K562 (cell line): Measurements from ENCODE around the gene GRXCR2. TPM values are rescaled to one million over a fixed set of nuclear protein-coding genes. Genes with fewer than 3 reads are reported as not detected.

Experiments used
- ATAC-seq: fragments of 200-7000 bp; cut with Tn5 transposase; 3 replicates; pipeline ENCODE4 v1.9.1; 2020; ENCODE audit warnings: moderate library complexity
- BruUV-seq: library from RNA; stranded (reverse); fragments of 400-500 nt; replicated peaks from 2 replicates; lab custom pipeline; 2021; lab: Mats Ljungman, UMichigan
- CTCF ChIA-PET: fragments of 300-600 bp; formaldehyde crosslinking; extraction: SDS; loops from one replicate; lab custom pipeline; 2021; ENCODE audit warnings: low intra/inter-chr PET ratio; lab: Yijun Ruan, JAX
- POLR2A ChIA-PET: fragments of 300-600, 350-650 bp; sonication (Branson Sonifier 250); formaldehyde crosslinking; extraction: SDS; loops from one replicate; lab custom pipeline; 2021; ENCODE audit warnings: antibody characterized with exemption, inconsistent platforms; lab: Yijun Ruan, JAX
- DNase-seq, 4 experiments: peaks; one replicate each; pipeline versions ENCODE4 v3.0.0 to v3.0.0-alpha.2; 2011 to 2018; ENCODE audit warnings: low spot score in 3 of 4, mixed read lengths in 3 of 4; ENCODE audit errors: extremely low read depth in 1 of 4
- FAIRE-seq: peaks from 2 replicates; lab custom pipeline; 2011; peaks lifted over from hg19 to GRCh38; lab: Jason Lieb, UNC
- H2AFZ ChIP-seq: 2 replicates; pipeline ENCODE4 v1.6.0; 2011; ENCODE audit warnings: low read depth, low read length, control low read depth, inconsistent platforms
- H3K27ac ChIP-seq: fragments of 200-600 bp; 3 replicates; pipeline ENCODE4 v1.8.0; 2011; ENCODE audit warnings: low read depth, mild to moderate bottlenecking, control low read depth, inconsistent platforms, low read length, moderate library complexity, mixed read lengths; ENCODE audit errors: extremely low read depth
- H3K27me3 ChIP-seq, 2 experiments: fragments of 300-600 bp in 1 of 2; 2 replicates in 1 of 2; 3 replicates in 1 of 2; pipeline versions ENCODE4 v1.6.0 to v1.8.0; 2011; ENCODE audit warnings: inconsistent platforms in 2 of 2, low read length in 2 of 2, mild to moderate bottlenecking in 1 of 2, mixed read lengths in 1 of 2, moderate library complexity in 1 of 2; ENCODE audit not compliant: control insufficient read depth in 2 of 2, insufficient read depth in 2 of 2
- H3K36me3 ChIP-seq: fragments of 300-600 bp; 3 replicates; pipeline ENCODE4 v1.8.0; 2011; ENCODE audit warnings: mild to moderate bottlenecking, low read length, inconsistent platforms; ENCODE audit not compliant: control insufficient read depth, insufficient read depth
- H3K4me1 ChIP-seq, 2 experiments: fragments of 200-600 bp in 1 of 2; replicated peaks in 1 of 2; 2 replicates in 1 of 2; 3 replicates in 1 of 2; pipeline versions ENCODE4 v1.5.1 to v1.8.0; 2011; ENCODE audit warnings: inconsistent platforms in 2 of 2, low read length in 2 of 2, mild to moderate bottlenecking in 1 of 2, mixed read lengths in 1 of 2, moderate library complexity in 1 of 2; ENCODE audit not compliant: control insufficient read depth in 2 of 2, insufficient read depth in 2 of 2
- H3K4me2 ChIP-seq: 2 replicates; pipeline ENCODE4 v1.6.1; 2011; ENCODE audit warnings: low read length, control low read depth, inconsistent platforms, mixed read lengths; ENCODE audit not compliant: insufficient read depth
- H3K4me3 ChIP-seq: fragments of 200-600 bp; sonication (generic), shearing (Covaris generic); 2 replicates; pipeline ENCODE4 v1.5.1; 2016; ENCODE audit warnings: control low read depth, inconsistent platforms
- H3K79me2 ChIP-seq: fragments of 200-600 bp; 3 replicates; pipeline ENCODE4 v1.8.0; 2011; ENCODE audit warnings: low read length, inconsistent platforms; ENCODE audit not compliant: control insufficient read depth, insufficient read depth
- H3K9ac ChIP-seq, 2 experiments: 2 replicates each; pipeline versions ENCODE4 v1.6.0 to v1.6.1; 2011; ENCODE audit warnings: low read depth in 2 of 2, low read length in 2 of 2, control low read depth in 1 of 2, inconsistent platforms in 1 of 2, mild to moderate bottlenecking in 1 of 2, mixed read lengths in 1 of 2; ENCODE audit not compliant: insufficient read depth in 1 of 2
- H3K9me1 ChIP-seq: one replicate; pipeline ENCODE4 v1.6.0; 2011; ENCODE audit warnings: inconsistent platforms, mild to moderate bottlenecking, low read length, moderate library complexity; ENCODE audit not compliant: control insufficient read depth, insufficient read depth
- H3K9me3 ChIP-seq: replicated peaks from 2 replicates; pipeline ENCODE4 v1.5.1; 2011; ENCODE audit warnings: low read depth, low read length, inconsistent platforms; ENCODE audit not compliant: control insufficient read depth, insufficient read depth
- H4K20me1 ChIP-seq: replicated peaks from 2 replicates; pipeline ENCODE4 v1.6.1; 2011; ENCODE audit warnings: low read length, inconsistent platforms, mixed read lengths; ENCODE audit not compliant: control insufficient read depth, insufficient read depth
- CBX3 ChIP-seq, 2 experiments: IDR thresholded peaks; 1 replicate in 1 of 2; 2 replicates in 1 of 2; pipeline ENCODE4 v1.6.1; 2012; ENCODE audit warnings: inconsistent platforms in 2 of 2, low read length in 2 of 2, borderline replicate concordance in 1 of 2, control low read depth in 1 of 2
- CTCF ChIP-seq, 3 experiments: IDR thresholded peaks in 2 of 3; conservative IDR thresholded peaks in 1 of 3; 2 replicates each; pipeline ENCODE4 v1.5.1; 2011 to 2012; ENCODE audit warnings: low read length in 3 of 3, mild to moderate bottlenecking in 3 of 3, control low read depth in 2 of 3, improper control_type of control experiment in 1 of 3, inconsistent platforms in 1 of 3, low read depth in 1 of 3, mixed read lengths in 1 of 3, moderate library complexity in 1 of 3; ENCODE audit not compliant: insufficient read depth in 2 of 3
- HDGF ChIP-seq: fragments of 450-650 bp; IDR thresholded peaks from 2 replicates; pipeline ENCODE4 v1.6.1; 2016
- MNT ChIP-seq, 2 experiments: fragments of 450-650 bp; conservative IDR thresholded peaks; 2 replicates each; pipeline ENCODE4 v1.6.1; 2017; ENCODE audit warnings: mild to moderate bottlenecking in 2 of 2, moderate library complexity in 2 of 2
- NFATC3 ChIP-seq: fragments of 450-650 bp; IDR thresholded peaks from 2 replicates; pipeline ENCODE4 v1.6.1; 2017; ENCODE audit warnings: mild to moderate bottlenecking
- PATZ1 ChIP-seq: fragments of 250-450 bp; sonication (Bioruptor Pico); IDR thresholded peaks from 2 replicates; pipeline ENCODE4 v1.5.0; 2020; ENCODE audit warnings: mild to moderate bottlenecking, borderline replicate concordance
- PHB2 ChIP-seq: fragments of 450-650 bp; IDR thresholded peaks from 2 replicates; pipeline ENCODE4 v1.6.1; 2017; ENCODE audit warnings: low read depth
- RAD51 ChIP-seq: fragments of 450-650 bp; IDR thresholded peaks from 2 replicates; pipeline ENCODE4 v1.7.1; 2016; ENCODE audit warnings: low read depth, mild to moderate bottlenecking, borderline replicate concordance
- RFX1 ChIP-seq: fragments of 450-650 bp; IDR thresholded peaks from 2 replicates; pipeline ENCODE4 v1.6.1; 2016; ENCODE audit warnings: mild to moderate bottlenecking, moderate library complexity
- TCF3 ChIP-seq: sonication (generic); formaldehyde crosslinking; IDR thresholded peaks from 2 replicates; pipeline ENCODE4 v1.4.0; 2020; ENCODE audit warnings: mild to moderate bottlenecking, missing genetic modification reagents
- TFAM ChIP-seq: fragments of 250-450 bp; sonication (Bioruptor Pico); conservative IDR thresholded peaks from 2 replicates; pipeline ENCODE4 v1.5.0; 2021; ENCODE audit warnings: mild to moderate bottlenecking, moderate library complexity
- TFAP4 ChIP-seq: sonication (generic); formaldehyde crosslinking; IDR thresholded peaks from 2 replicates; pipeline ENCODE4 v1.8.0; 2022; ENCODE audit warnings: missing genetic modification reagents, mild to moderate bottlenecking, moderate library complexity, borderline replicate concordance
- ZNF695 ChIP-seq: fragments of 450-650 bp; formaldehyde crosslinking; IDR thresholded peaks from 2 replicates; pipeline ENCODE4 v1.4.0; 2020; ENCODE audit warnings: mild to moderate bottlenecking, moderate library complexity
- WGBS: fragments of 100-300 bp; shearing (Covaris generic); methylation state at CpG from one replicate; pipeline ENCODE4 v1.1.6; 2016; ENCODE audit warnings: low coverage, mixed read lengths; ENCODE audit not compliant: insufficient coverage; ENCODE audit errors: missing lambda C conversion rate; 5-methylcytosine and 5-hydroxymethylcytosine counted together
- in situ Hi-C: fragments of 300-500 bp; cut with MboI; formaldehyde crosslinking; loops from 4 replicates; pipeline ENCODE4 v1.15.0; 2018; ENCODE audit warnings: inconsistent platforms, mixed read lengths
- intact Hi-C: fragments of 100-400 bp; cut with micrococcal nuclease; formaldehyde crosslinking; loops from 2 replicates; pipeline ENCODE4 v1.14.2; 2022
- polyA plus RNA-seq, 8 experiments: library from polyadenylated mRNA; depleted of rRNA in 4 of 8; stranded (reverse) in 5 of 8; unstranded in 3 of 8; fragments of >200 nt; fragmentation: Nextera tagmentation in 2 of 8; fragmentation: Illumina TruSeq in 1 of 8; extraction: Ambion mirVana in 2 of 8; extraction: Trizol in 1 of 8; gene quantifications; 2 replicates each; pipeline versions ENCODE4 v1.2.1 to v1.2.3, GENCODE V29; 2011 to 2014; ENCODE audit warnings: inconsistent platforms in 1 of 8, missing spikeins in 1 of 8
- total RNA-seq, 7 experiments: library from RNA; depleted of rRNA in 6 of 7; stranded (reverse); fragments of >200 nt in 6 of 7; fragmentation: Illumina TruSeq in 2 of 7; extraction: Trizol in 2 of 7; gene quantifications; 2 replicates each; pipeline versions ENCODE4 v1.2.1 to v1.2.3, GENCODE V29; 2011 to 2021; ENCODE audit warnings: low replicate concordance in 1 of 7

GRXCR2 gene
- total and polyA plus RNA-seq, 9 of the 15 experiments (the other 6 are each of a cell fraction or from before 2014, with no cell fraction given): not detected

- WGBS: 5% methylated on average over 2 of the region's 2 CpGs
- Histone ChIP-seq H3K27me3 (no peaks in the 10 kb centered on the region), H3K36me3 (no peaks in the 10 kb centered on the region), H4K20me1 (no peaks in the 10 kb centered on the region), H3K4me3 (no peak overlapping the region), H3K9me3 (no peaks in the 10 kb centered on the region), H3K79me2 (no peaks in the 10 kb centered on the region), H3K9me1 (no peaks in the 10 kb centered on the region), H3K9ac (peak overlapping the region in 1 of 2 experiments; percentile 61; a peak in 2 of 4 replicates), H3K4me2 (peak overlapping the region; percentile 72), H3K27ac (peak overlapping the region; percentile 93), H2AFZ (peak overlapping the region; percentile 88), H3K4me1 (peaks cover 22 to 55% of the 10 kb centered on the region in 2 experiments)
- ChIA-PET POLR2A (interaction anchor here (0.7 to 3.2 kb wide), 12 partner anchors 9 to 241 kb away, joined by 3 to 19 read pairs (median 5); partner anchors contain the start of gene PRELID2), CTCF (no interaction called here)
- peak; percentile 93 for ATAC-seq
- intact Hi-C loops (loop anchor here (2.0 kb wide), 1 partner anchor 20 kb away; the partner anchor contains the start of gene PRELID2), in situ Hi-C loops (no loop called here)
- BruUV-seq: TSS peak; percentile 73
- FAIRE-seq: peak; percentile 100
- DNase-seq: peak; percentile 86 to 96 (median 88)
- TF ChIP-seq ZNF695 (CRISPR knock-in tag) (no peak), CBX3 (IDR thresholded peaks at IDR 0.05; ENCODE audit: borderline replicate concordance in 1 of 2, low read length in 2 of 2) (peak in 1 of 2 experiments; percentile 93; a peak in 1 of 3 replicates), TFAM (CRISPR knock-in tag) (no peak), PHB2 (peak; percentile 90), NFATC3 (0 out of 2 replicates have a peak, but pooled peaks have one; percentile 63), PATZ1 (CRISPR knock-in tag) (no peak), TCF3 (peak; percentile 99), MNT (conservative IDR thresholded peaks at IDR 0.05) (peak in 1 of 2 experiments; percentile 54; a peak in 2 of 4 replicates), CTCF (IDR thresholded peaks at IDR 0.05 in 2 of 3, conservative IDR thresholded peaks at IDR 0.05 in 1 of 3; ENCODE audit: insufficient read depth in 2 of 3, low read depth in 1 of 3, low read length in 3 of 3) (0 out of 6 replicates have a peak, but pooled peaks of 1 of the 3 experiments have one; percentile 7), TFAP4 (CRISPR knock-in tag) (peak; percentile 98), RAD51 (peak; percentile 55; the same call in 1 of the 2 replicates), HDGF (0 out of 2 replicates have a peak, but pooled peaks have one; percentile 36), RFX1 (peak; percentile 81)
These were observed 18.1 kb downstream of the GRXCR2 start for GRCh38 chr5:145854651-145855258.
